Stimulated activated CD8-positive, alpha-beta memory T cell treated with anti-CD3 and anti-CD28 coated beads, Interleukin-7, amount 100 ng/mL, for 1 hour (primary cell): ENCODE data around the gene ANKS1B.
"Not testable (repeated sequence)": the region's sequence is repeated elsewhere in the genome, so short reads cannot be mapped to it uniquely, and the experiment has no call there.

Experiments used
- DNase-seq, 2 donors: peaks; one replicate each; pipeline ENCODE4 v3.0.0-alpha.2; 2020; ENCODE audit warnings: low read depth in 2 of 2

The ANKS1B gene

GRCh38 chr12:99383258-99383657 is 601.5 kb downstream of the ANKS1B start:
- DNase-seq: no peak

- no peak for DNase-seq
These were observed 602.7 kb downstream of the ANKS1B start for GRCh38 chr12:99381992-99382391.

- DNase-seq: no peak
These were observed 604.0 kb downstream of the ANKS1B start for GRCh38 chr12:99380701-99381100.

- no peak for DNase-seq
These were observed 610.7 kb downstream of the ANKS1B start for GRCh38 chr12:99374023-99374422.

GRCh38 chr12:99372257-99372920 is 612.3 kb downstream of the ANKS1B start:
- no peak for DNase-seq

- no peak for DNase-seq
These were observed 614.2 kb downstream of the ANKS1B start for GRCh38 chr12:99370421-99371138.

- DNase-seq: no peak
These were observed 617.6 kb downstream of the ANKS1B start for GRCh38 chr12:99367181-99367580.

GRCh38 chr12:99352269-99352668 is 632.5 kb downstream of the ANKS1B start:
- DNase-seq: no peak

- no peak for DNase-seq
These were observed 640.8 kb downstream of the ANKS1B start for GRCh38 chr12:99343960-99344359.

- DNase-seq: no peak
These were observed 645.1 kb downstream of the ANKS1B start for GRCh38 chr12:99339663-99340062.

GRCh38 chr12:99334285-99335056 is 650.3 kb downstream of the ANKS1B start:
- DNase-seq: no peak

GRCh38 chr12:99332936-99333591 is 651.7 kb downstream of the ANKS1B start:
- no peak for DNase-seq

GRCh38 chr12:99330216-99330615 is 654.5 kb downstream of the ANKS1B start:
- no peak for DNase-seq

- not testable (repeated sequence) for DNase-seq
These were observed 663.5 kb downstream of the ANKS1B start for GRCh38 chr12:99321210-99321609.

- DNase-seq: no peak
These were observed 673.4 kb downstream of the ANKS1B start for GRCh38 chr12:99311373-99311772.

- DNase-seq: no peak
These were observed 674.9 kb downstream of the ANKS1B start for GRCh38 chr12:99309812-99310211.

- no peak for DNase-seq
These were observed 681.9 kb downstream of the ANKS1B start for GRCh38 chr12:99302874-99303273.

- no peak for DNase-seq
These were observed 697.6 kb downstream of the ANKS1B start for GRCh38 chr12:99287136-99287535.

- DNase-seq: no peak
These were observed 700.6 kb downstream of the ANKS1B start for GRCh38 chr12:99284161-99284560.

- no peak for DNase-seq
These were observed 702.1 kb downstream of the ANKS1B start for GRCh38 chr12:99282624-99283023.

- DNase-seq: no peak
These were observed 702.6 kb downstream of the ANKS1B start for GRCh38 chr12:99282086-99282485.

GRCh38 chr12:99281277-99281676 is 703.5 kb downstream of the ANKS1B start:
- no peak for DNase-seq
